K562 (cell line): ENCODE measurements around the gene M6PR. TPM values are rescaled to one million over a fixed set of nuclear protein-coding genes. Genes with fewer than 3 reads are reported as not detected.

Experiments
- ASH1L ChIP-seq: fragments of 450-650 bp; IDR thresholded peaks from 2 replicates; pipeline ENCODE4 v1.6.1; 2018; ENCODE audit warnings: borderline replicate concordance, mild to moderate bottlenecking, low read depth; ENCODE audit not compliant: partially characterized antibody
- CCAR2 ChIP-seq: fragments of 200-400 bp; formaldehyde crosslinking; IDR thresholded peaks from 2 replicates; pipeline ENCODE4 v1.6.1; 2017; ENCODE audit warnings: mild to moderate bottlenecking, low read depth, low read length
- CHCHD3 ChIP-seq: fragments of 250-450 bp; sonication (Bioruptor Pico); IDR thresholded peaks from 2 replicates; pipeline ENCODE4 v2.1.2; 2022; ENCODE audit warnings: mild to moderate bottlenecking
- CREBBP ChIP-seq: IDR thresholded peaks from one replicate; pipeline ENCODE4 v1.6.1; 2012; ENCODE audit warnings: low read depth, mild to moderate bottlenecking, control low read depth, inconsistent platforms, low read length
- DPF2 ChIP-seq: fragments of 450-650 bp; IDR thresholded peaks from 2 replicates; pipeline ENCODE4 v1.6.1; 2016
- EGR1 ChIP-seq: fragments of 450-650 bp; conservative IDR thresholded peaks from 2 replicates; pipeline ENCODE4 v1.6.1; 2017; ENCODE audit warnings: mild to moderate bottlenecking
- ETS2 ChIP-seq: IDR thresholded peaks from 2 replicates; pipeline ENCODE4 v1.6.1; 2016; ENCODE audit warnings: borderline replicate concordance, missing genetic modification characterization, mild to moderate bottlenecking, moderate library complexity, missing compliant biosample characterization; ENCODE audit not compliant: poor library complexity, severe bottlenecking
- GATAD2A ChIP-seq: fragments of 450-650 bp; IDR thresholded peaks from 2 replicates; pipeline ENCODE4 v1.6.1; 2017
- HDAC3 ChIP-seq: fragments of 450-650 bp; IDR thresholded peaks from 2 replicates; pipeline ENCODE4 v1.6.1; 2018; ENCODE audit warnings: borderline replicate concordance, mild to moderate bottlenecking, moderate library complexity; ENCODE audit not compliant: partially characterized antibody
- KAT7 ChIP-seq: sonication (generic); formaldehyde crosslinking; IDR thresholded peaks from 2 replicates; pipeline ENCODE4 v1.8.0; 2022; ENCODE audit warnings: missing genetic modification reagents, mild to moderate bottlenecking, borderline replicate concordance
- KHSRP ChIP-seq: fragments of 450-650 bp; IDR thresholded peaks from 2 replicates; pipeline ENCODE4 v1.6.1; 2017
- KLF13 ChIP-seq: fragments of 450-650 bp; IDR thresholded peaks from 2 replicates; pipeline ENCODE4 v1.6.1; 2016; ENCODE audit warnings: missing genetic modification characterization, low read depth, mild to moderate bottlenecking, missing compliant biosample characterization, moderate library complexity, borderline replicate concordance
- MEF2A ChIP-seq: IDR thresholded peaks from 2 replicates; pipeline ENCODE4 v1.6.1; 2011; ENCODE audit warnings: low read depth, mild to moderate bottlenecking, low read length, moderate library complexity; ENCODE audit not compliant: control insufficient read depth
- MTF1 ChIP-seq: fragments of 250-450 bp; sonication (Bioruptor Pico); IDR thresholded peaks from 2 replicates; pipeline ENCODE4 v1.9.0; 2021; ENCODE audit warnings: moderate library complexity, mild to moderate bottlenecking, inconsistent platforms, borderline replicate concordance
- MXI1 ChIP-seq: IDR thresholded peaks from 2 replicates; pipeline ENCODE4 v1.6.1; 2011; ENCODE audit warnings: low read depth, mild to moderate bottlenecking, improper control_type of control experiment, low read length
- NUFIP1 ChIP-seq: fragments of 450-650 bp; IDR thresholded peaks from 2 replicates; pipeline ENCODE4 v1.6.1; 2018; ENCODE audit not compliant: partially characterized antibody
- PTRF ChIP-seq: fragments of 450-650 bp; IDR thresholded peaks from 2 replicates; pipeline ENCODE4 v1.6.1; 2016; ENCODE audit warnings: mild to moderate bottlenecking, missing genetic modification characterization, missing compliant biosample characterization
- TBL1XR1 ChIP-seq, 2 experiments: IDR thresholded peaks; 2 replicates each; pipeline ENCODE4 v1.6.1; 2012; ENCODE audit warnings: improper control_type of control experiment in 2 of 2, low read length in 2 of 2, mild to moderate bottlenecking in 1 of 2
- ZBTB7A ChIP-seq: IDR thresholded peaks from 2 replicates; pipeline ENCODE4 v1.6.1; 2011; ENCODE audit warnings: low read depth, mild to moderate bottlenecking, low read length, moderate library complexity, borderline replicate concordance; ENCODE audit not compliant: control insufficient read depth
- ZNF146 ChIP-seq: IDR thresholded peaks from one replicate; pipeline ENCODE4 v1.6.1; 2018; ENCODE audit warnings: missing compliant biosample characterization; ENCODE audit not compliant: unreplicated experiment
- ZNF217 ChIP-seq: sonication (generic); formaldehyde crosslinking; IDR thresholded peaks from 2 replicates; pipeline ENCODE4 v1.8.0; 2022; ENCODE audit warnings: mild to moderate bottlenecking, missing genetic modification reagents
- ZNF274 ChIP-seq: IDR thresholded peaks from 2 replicates; pipeline ENCODE4 v1.6.1; 2011; ENCODE audit warnings: low read depth, mild to moderate bottlenecking, low read length, moderate library complexity, borderline replicate concordance
- polyA plus RNA-seq, 8 experiments: library from polyadenylated mRNA; depleted of rRNA in 4 of 8; stranded (reverse) in 5 of 8; unstranded in 3 of 8; fragments of >200 nt; fragmentation: Nextera tagmentation in 2 of 8; fragmentation: Illumina TruSeq in 1 of 8; extraction: Ambion mirVana in 2 of 8; extraction: Trizol in 1 of 8; gene quantifications; 2 replicates each; pipeline versions ENCODE4 v1.2.1 to v1.2.3, GENCODE V29; 2011 to 2014; ENCODE audit warnings: inconsistent platforms in 1 of 8, missing spikeins in 1 of 8
- total RNA-seq, 7 experiments: library from RNA; depleted of rRNA in 6 of 7; stranded (reverse); fragments of >200 nt in 6 of 7; fragmentation: Illumina TruSeq in 2 of 7; extraction: Trizol in 2 of 7; gene quantifications; 2 replicates each; pipeline versions ENCODE4 v1.2.1 to v1.2.3, GENCODE V29; 2011 to 2021; ENCODE audit warnings: low replicate concordance in 1 of 7
- TF ChIP-seq, protein P1 (sequence below), 3 experiments: fragments of 200-800 bp in 1 of 3; fragments of 250-450 bp in 1 of 3; fragments of 450-650 bp in 1 of 3; sonication (Bioruptor Pico) in 1 of 3; sonication (Bioruptor generic) in 1 of 3; formaldehyde crosslinking in 1 of 3; IDR thresholded peaks; 2 replicates each; pipeline versions ENCODE4 v1.6.1 to v1.8.0; 2016 to 2022; ENCODE audit warnings: mild to moderate bottlenecking in 2 of 3, missing genetic modification characterization in 2 of 3, missing compliant biosample characterization in 1 of 3, moderate library complexity in 1 of 3
- TF ChIP-seq, protein P2 (sequence below): fragments of 250-450 bp; sonication (Bioruptor Pico); IDR thresholded peaks from 2 replicates; pipeline ENCODE4 v1.5.0; 2020; ENCODE audit warnings: mild to moderate bottlenecking

Gene M6PR
- total and polyA plus RNA-seq, 9 of the 15 experiments (the other 6 are each of a cell fraction or from before 2014, with no cell fraction given) = 78.6 to 159 (median 112) TPM

DNA sequence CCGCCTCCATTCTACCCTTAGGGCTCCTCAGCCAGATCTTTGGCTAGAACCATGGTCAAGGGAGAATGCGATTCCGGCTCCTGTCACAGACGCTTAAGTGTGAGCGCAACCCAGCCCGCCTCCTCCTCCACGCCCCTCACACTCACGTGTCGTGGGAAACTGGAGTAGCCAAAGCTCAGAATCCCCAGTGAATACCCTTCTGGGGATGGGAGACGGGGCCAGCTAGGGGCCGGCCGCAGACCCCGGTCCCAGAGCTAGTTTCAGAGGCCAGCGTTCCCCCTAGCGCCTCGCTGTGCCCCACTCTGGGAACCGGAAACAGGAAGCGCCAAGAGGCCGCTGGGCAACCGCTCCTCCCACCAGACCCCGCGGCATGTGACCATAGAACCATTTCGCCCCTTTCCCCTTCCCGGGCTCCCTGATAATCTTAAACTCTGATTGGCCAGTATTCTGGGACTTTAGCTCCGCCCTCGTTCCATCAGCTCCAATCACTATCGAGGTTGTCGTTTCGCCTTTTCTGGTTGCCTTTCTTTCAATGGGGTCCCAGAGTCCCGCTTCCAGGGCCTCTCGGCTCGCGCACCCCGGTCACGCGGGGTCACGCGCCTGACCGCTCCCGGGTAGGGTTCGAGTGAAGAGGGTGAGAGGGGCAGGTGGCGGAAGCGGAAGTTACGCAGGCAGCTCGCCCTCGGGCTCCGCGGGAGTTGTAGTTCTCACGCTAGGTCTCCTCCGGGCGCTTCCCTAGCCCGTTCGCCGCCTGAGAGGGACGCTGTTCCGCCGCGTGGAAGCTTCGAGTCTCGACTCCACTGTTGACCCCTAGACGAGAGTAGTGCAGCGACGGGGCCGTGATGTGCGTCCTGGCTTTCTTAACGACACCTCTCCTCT is at the start of gene M6PR (continued):
- no peak for TF ChIP-seq CCAR2
- peak; percentile 54; the same call in 1 of the 2 replicates for TF ChIP-seq ZBTB7A
- no peak for TF ChIP-seq HDAC3
- no peak for TF ChIP-seq PTRF (tag)
- TF ChIP-seq ZNF146 (CRISPR knock-in tag) = no peak
- TF ChIP-seq TBL1XR1 (IDR thresholded peaks at IDR 0.05; ENCODE audit: low read length in 2 of 2) = no peak
- no peak for TF ChIP-seq KAT7 (CRISPR knock-in tag)
- no peak for TF ChIP-seq ZNF274
- no peak for TF ChIP-seq ETS2 (tag)
- TF ChIP-seq MEF2A = no peak
- TF ChIP-seq CHCHD3 (CRISPR knock-in tag) = no peak
- TF ChIP-seq KHSRP = no peak
- TF ChIP-seq, protein P1, sequence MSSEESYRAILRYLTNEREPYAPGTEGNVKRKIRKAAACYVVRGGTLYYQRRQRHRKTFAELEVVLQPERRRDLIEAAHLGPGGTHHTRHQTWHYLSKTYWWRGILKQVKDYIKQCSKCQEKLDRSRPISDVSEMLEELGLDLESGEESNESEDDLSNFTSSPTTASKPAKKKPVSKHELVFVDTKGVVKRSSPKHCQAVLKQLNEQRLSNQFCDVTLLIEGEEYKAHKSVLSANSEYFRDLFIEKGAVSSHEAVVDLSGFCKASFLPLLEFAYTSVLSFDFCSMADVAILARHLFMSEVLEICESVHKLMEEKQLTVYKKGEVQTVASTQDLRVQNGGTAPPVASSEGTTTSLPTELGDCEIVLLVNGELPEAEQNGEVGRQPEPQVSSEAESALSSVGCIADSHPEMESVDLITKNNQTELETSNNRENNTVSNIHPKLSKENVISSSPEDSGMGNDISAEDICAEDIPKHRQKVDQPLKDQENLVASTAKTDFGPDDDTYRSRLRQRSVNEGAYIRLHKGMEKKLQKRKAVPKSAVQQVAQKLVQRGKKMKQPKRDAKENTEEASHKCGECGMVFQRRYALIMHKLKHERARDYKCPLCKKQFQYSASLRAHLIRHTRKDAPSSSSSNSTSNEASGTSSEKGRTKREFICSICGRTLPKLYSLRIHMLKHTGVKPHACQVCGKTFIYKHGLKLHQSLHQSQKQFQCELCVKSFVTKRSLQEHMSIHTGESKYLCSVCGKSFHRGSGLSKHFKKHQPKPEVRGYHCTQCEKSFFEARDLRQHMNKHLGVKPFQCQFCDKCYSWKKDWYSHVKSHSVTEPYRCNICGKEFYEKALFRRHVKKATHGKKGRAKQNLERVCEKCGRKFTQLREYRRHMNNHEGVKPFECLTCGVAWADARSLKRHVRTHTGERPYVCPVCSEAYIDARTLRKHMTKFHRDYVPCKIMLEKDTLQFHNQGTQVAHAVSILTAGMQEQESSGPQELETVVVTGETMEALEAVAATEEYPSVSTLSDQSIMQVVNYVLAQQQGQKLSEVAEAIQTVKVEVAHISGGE (CRISPR knock-in tag; IDR thresholded peaks at IDR 0.05) = peak in 1 of 3 experiments; percentile 79; a peak in 2 of 6 replicates
- TF ChIP-seq, protein P2, sequence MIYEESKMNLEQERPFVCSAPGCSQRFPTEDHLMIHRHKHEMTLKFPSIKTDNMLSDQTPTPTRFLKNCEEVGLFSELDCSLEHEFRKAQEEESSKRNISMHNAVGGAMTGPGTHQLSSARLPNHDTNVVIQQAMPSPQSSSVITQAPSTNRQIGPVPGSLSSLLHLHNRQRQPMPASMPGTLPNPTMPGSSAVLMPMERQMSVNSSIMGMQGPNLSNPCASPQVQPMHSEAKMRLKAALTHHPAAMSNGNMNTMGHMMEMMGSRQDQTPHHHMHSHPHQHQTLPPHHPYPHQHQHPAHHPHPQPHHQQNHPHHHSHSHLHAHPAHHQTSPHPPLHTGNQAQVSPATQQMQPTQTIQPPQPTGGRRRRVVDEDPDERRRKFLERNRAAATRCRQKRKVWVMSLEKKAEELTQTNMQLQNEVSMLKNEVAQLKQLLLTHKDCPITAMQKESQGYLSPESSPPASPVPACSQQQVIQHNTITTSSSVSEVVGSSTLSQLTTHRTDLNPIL (CRISPR knock-in tag) = no peak
- no peak for TF ChIP-seq NUFIP1
- peak; percentile 51; the same call in 1 of the 2 replicates for TF ChIP-seq MXI1
- no peak for TF ChIP-seq DPF2
- TF ChIP-seq ASH1L = peak; percentile 45
- no peak for TF ChIP-seq GATAD2A
- TF ChIP-seq ZNF217 (CRISPR knock-in tag) = no peak
- no peak for TF ChIP-seq MTF1
- TF ChIP-seq KLF13 (tag) = no peak
- no peak for TF ChIP-seq CREBBP
- TF ChIP-seq EGR1 = peak; percentile 28; the same call in 1 of the 2 replicates
